Activated T-helper 17 cell treated with anti-CD3 and anti-CD28 coated beads, Interleukin-2, amount 50 U/mL, for 72 hours (primary cell): ENCODE results near the gene LRRK1. TPM values are rescaled to one million over a fixed set of nuclear protein-coding genes. Genes with fewer than 3 reads are reported as not detected.
"Not testable (repeated sequence)": the region's sequence is repeated elsewhere in the genome, so short reads cannot be mapped to it uniquely, and the experiment has no call there.

Experiments
- ATAC-seq: fragments of 150-1000 bp; cut with Tn5 transposase; replicated peaks from 2 replicates; pipeline ENCODE4 v1.10.0; 2021; ENCODE audit warnings: mild to moderate bottlenecking, moderate library complexity
- H3K27ac Mint-ChIP-seq: one replicate; pipeline ENCODE4 v1.8.0; 2022; ENCODE audit warnings: mixed read lengths
- H3K27me3 Mint-ChIP-seq: one replicate; pipeline ENCODE4 v1.8.0; 2022; ENCODE audit warnings: mixed read lengths
- H3K36me3 Mint-ChIP-seq: one replicate; pipeline ENCODE4 v1.8.0; 2022; ENCODE audit warnings: low read depth, mild to moderate bottlenecking, mixed read lengths
- H3K4me1 Mint-ChIP-seq: one replicate; pipeline ENCODE4 v1.8.0; 2022; ENCODE audit warnings: mixed read lengths
- H3K4me3 Mint-ChIP-seq: one replicate; pipeline ENCODE4 v1.8.0; 2022; ENCODE audit warnings: mild to moderate bottlenecking, mixed read lengths
- H3K9me3 Mint-ChIP-seq: one replicate; pipeline ENCODE4 v1.8.0; 2022; ENCODE audit warnings: mixed read lengths
- total RNA-seq, 2 donors: library from RNA; stranded (reverse); gene quantifications; one replicate each; pipeline ENCODE4 v1.2.3, GENCODE V29; 2022

Gene LRRK1
- total RNA-seq, 2 donors from 2014 or later = 0.74 to 0.82 TPM

GRCh38 chr15:101063891-101064794 is 145.0 kb downstream of the LRRK1 start:
- H3K27me3 Mint-ChIP-seq = no peaks in the 10 kb centered on the region
- H3K36me3 Mint-ChIP-seq = no peaks in the 10 kb centered on the region
- H3K27ac Mint-ChIP-seq = no peak overlapping the region
- no peaks in the 10 kb centered on the region for H3K9me3 Mint-ChIP-seq
- no peaks in the 10 kb centered on the region for H3K4me1 Mint-ChIP-seq
- no peak overlapping the region for H3K4me3 Mint-ChIP-seq
- ATAC-seq = no peak

GRCh38 chr15:101064795-101065569 is 145.8 kb downstream of the LRRK1 start:
- no peaks in the 10 kb centered on the region for H3K36me3 Mint-ChIP-seq
- no peak overlapping the region for H3K27ac Mint-ChIP-seq
- H3K27me3 Mint-ChIP-seq = no peaks in the 10 kb centered on the region
- no peaks in the 10 kb centered on the region for H3K9me3 Mint-ChIP-seq
- no peaks in the 10 kb centered on the region for H3K4me1 Mint-ChIP-seq
- ATAC-seq = no peak
- no peak overlapping the region for H3K4me3 Mint-ChIP-seq

GRCh38 chr15:101065570-101066221 is 146.5 kb downstream of the LRRK1 start:
- H3K4me1 Mint-ChIP-seq = peaks cover 5% of the 10 kb centered on the region
- no peaks in the 10 kb centered on the region for H3K36me3 Mint-ChIP-seq
- no peaks in the 10 kb centered on the region for H3K27me3 Mint-ChIP-seq
- no peak overlapping the region for H3K4me3 Mint-ChIP-seq
- no peak for ATAC-seq
- no peak overlapping the region for H3K27ac Mint-ChIP-seq
- H3K9me3 Mint-ChIP-seq = no peaks in the 10 kb centered on the region

- Mint-ChIP-seq H3K27ac (no peak overlapping the region), H3K36me3 (no peaks in the 10 kb centered on the region), H3K4me3 (no peak overlapping the region), H3K4me1 (peaks cover 8% of the 10 kb centered on the region), H3K27me3 (no peaks in the 10 kb centered on the region), H3K9me3 (no peaks in the 10 kb centered on the region)
- ATAC-seq = no peak
Observed at GRCh38 chr15:101066501-101067408, 147.6 kb downstream of the LRRK1 start.

GRCh38 chr15:101067660-101068522 is 148.7 kb downstream of the LRRK1 start:
- H3K9me3 Mint-ChIP-seq = no peaks in the 10 kb centered on the region
- H3K36me3 Mint-ChIP-seq = no peaks in the 10 kb centered on the region
- H3K27me3 Mint-ChIP-seq = no peaks in the 10 kb centered on the region
- H3K27ac Mint-ChIP-seq = no peak overlapping the region
- H3K4me1 Mint-ChIP-seq = peaks cover 8% of the 10 kb centered on the region
- no peak for ATAC-seq
- H3K4me3 Mint-ChIP-seq = no peak overlapping the region

- Mint-ChIP-seq H3K27ac (no peak overlapping the region), H3K9me3 (no peaks in the 10 kb centered on the region), H3K4me1 (peaks cover 8% of the 10 kb centered on the region), H3K4me3 (no peak overlapping the region), H3K36me3 (no peaks in the 10 kb centered on the region), H3K27me3 (peaks cover 3% of the 10 kb centered on the region)
- ATAC-seq = no peak
Observed at GRCh38 chr15:101068523-101068960, 149.4 kb downstream of the LRRK1 start.

GRCh38 chr15:101068961-101069653 is 149.9 kb downstream of the LRRK1 start:
- Mint-ChIP-seq H3K27ac (peak overlapping the region; percentile 11), H3K4me1 (peaks cover 8% of the 10 kb centered on the region), H3K4me3 (no peak overlapping the region), H3K36me3 (no peaks in the 10 kb centered on the region), H3K27me3 (peaks cover 9% of the 10 kb centered on the region), H3K9me3 (no peaks in the 10 kb centered on the region)
- no peak for ATAC-seq

GRCh38 chr15:101069654-101069973 is 150.5 kb downstream of the LRRK1 start:
- no peaks in the 10 kb centered on the region for H3K9me3 Mint-ChIP-seq
- H3K36me3 Mint-ChIP-seq = no peaks in the 10 kb centered on the region
- H3K4me3 Mint-ChIP-seq = no peak overlapping the region
- H3K27ac Mint-ChIP-seq = peak overlapping the region; percentile 11
- no peak for ATAC-seq
- H3K27me3 Mint-ChIP-seq = peaks cover 10% of the 10 kb centered on the region
- H3K4me1 Mint-ChIP-seq = peaks cover 8% of the 10 kb centered on the region

- peak overlapping the region; percentile 81 for H3K27ac Mint-ChIP-seq
- peaks cover 8% of the 10 kb centered on the region for H3K4me1 Mint-ChIP-seq
- H3K4me3 Mint-ChIP-seq = no peak overlapping the region
- no peaks in the 10 kb centered on the region for H3K9me3 Mint-ChIP-seq
- ATAC-seq = no peak
- H3K27me3 Mint-ChIP-seq = peaks cover 10% of the 10 kb centered on the region
- no peaks in the 10 kb centered on the region for H3K36me3 Mint-ChIP-seq
Observed at GRCh38 chr15:101070024-101070423, 150.9 kb downstream of the LRRK1 start.

- H3K9me3 Mint-ChIP-seq = no peaks in the 10 kb centered on the region
- H3K4me3 Mint-ChIP-seq = peak overlapping the region; percentile 9
- H3K36me3 Mint-ChIP-seq = no peaks in the 10 kb centered on the region
- peaks cover 10% of the 10 kb centered on the region for H3K27me3 Mint-ChIP-seq
- H3K27ac Mint-ChIP-seq = peak overlapping the region; percentile 81
- peaks cover 8% of the 10 kb centered on the region for H3K4me1 Mint-ChIP-seq
- peak; percentile 83 for ATAC-seq
Observed at GRCh38 chr15:101070502-101071273, 151.5 kb downstream of the LRRK1 start.

GRCh38 chr15:101071651-101072050 is 152.5 kb downstream of the LRRK1 start:
- ATAC-seq = no peak
- Mint-ChIP-seq H3K27ac (no peak overlapping the region), H3K4me1 (peaks cover 8% of the 10 kb centered on the region), H3K36me3 (no peaks in the 10 kb centered on the region), H3K9me3 (no peaks in the 10 kb centered on the region), H3K27me3 (peaks cover 10% of the 10 kb centered on the region), H3K4me3 (no peak overlapping the region)

- H3K9me3 Mint-ChIP-seq, ATAC-seq, H3K4me1 Mint-ChIP-seq, H3K4me3 Mint-ChIP-seq, H3K36me3 Mint-ChIP-seq, H3K27ac Mint-ChIP-seq: not testable (repeated sequence)
- peaks cover 10% of the 10 kb centered on the region for H3K27me3 Mint-ChIP-seq
Observed at GRCh38 chr15:101072235-101072634, 153.1 kb downstream of the LRRK1 start.
